Natural killer cell (primary cell): Measurements from ENCODE around the gene CLSTN2. TPM values are rescaled to one million over a fixed set of nuclear protein-coding genes. Genes with fewer than 3 reads are reported as not detected.

Source experiments
- ATAC-seq, 3 donors: fragments of 150-1000 bp in 2 of 3; fragments of 200-7000 bp in 1 of 3; cut with Tn5 transposase; 1 replicate in 1 of 3; 2 replicates in 2 of 3; pipeline ENCODE4 v1.10.0; 2021; ENCODE audit warnings: mild to moderate bottlenecking in 2 of 3, moderate library complexity in 2 of 3
- DNase-seq, 2 donors: peaks; one replicate each; pipeline versions ENCODE4 v3.0.0 to v3.0.0-alpha.2; 2013 to 2021; ENCODE audit warnings: mixed read lengths in 1 of 2
- H3K27ac ChIP-seq: one replicate; pipeline ENCODE4 v1.5.1; 2013; ENCODE audit warnings: mild to moderate bottlenecking, low read length
- H3K27me3 ChIP-seq: one replicate; pipeline ENCODE4 v1.6.1; 2013; ENCODE audit warnings: low read length; ENCODE audit not compliant: control insufficient read depth, insufficient read depth
- H3K36me3 ChIP-seq: one replicate; pipeline ENCODE4 v1.6.1; 2013; ENCODE audit warnings: low read length; ENCODE audit not compliant: control insufficient read depth, insufficient read depth
- H3K4me1 ChIP-seq: one replicate; pipeline ENCODE4 v1.6.1; 2013; ENCODE audit warnings: low read length; ENCODE audit not compliant: control insufficient read depth, insufficient read depth
- H3K4me3 ChIP-seq: one replicate; pipeline ENCODE4 v1.5.1; 2013; ENCODE audit warnings: low read length
- H3K9me3 ChIP-seq: one replicate; pipeline ENCODE4 v1.6.1; 2013; ENCODE audit warnings: low read length; ENCODE audit not compliant: control insufficient read depth, insufficient read depth
- H3K27ac Mint-ChIP-seq, 2 donors: one replicate each; pipeline ENCODE4 v1.8.0; 2022; ENCODE audit warnings: mild to moderate bottlenecking in 2 of 2, mixed read lengths in 2 of 2, moderate library complexity in 1 of 2
- H3K27me3 Mint-ChIP-seq, 2 donors: one replicate each; pipeline ENCODE4 v1.8.0; 2022; ENCODE audit warnings: low read depth in 2 of 2, mixed read lengths in 2 of 2
- H3K36me3 Mint-ChIP-seq: one replicate; pipeline ENCODE4 v1.8.0; 2022; ENCODE audit warnings: mixed read lengths
- H3K4me1 Mint-ChIP-seq, 2 donors: one replicate each; pipeline ENCODE4 v1.8.0; 2022; ENCODE audit warnings: mixed read lengths in 2 of 2
- H3K4me3 Mint-ChIP-seq: one replicate; pipeline ENCODE4 v1.8.0; 2022; ENCODE audit warnings: mild to moderate bottlenecking, moderate library complexity, mixed read lengths
- H3K9me3 Mint-ChIP-seq, 2 donors: one replicate each; pipeline ENCODE4 v1.8.0; 2022; ENCODE audit warnings: mixed read lengths in 2 of 2
- CTCF ChIP-seq: fragments of 200-600 bp; IDR thresholded peaks from one replicate; pipeline ENCODE4 v1.8.0; 2022; ENCODE audit warnings: antibody characterized with exemption
- WGBS: methylation state at CpG from one replicate; pipeline ENCODE4 v1.1.7; 2013; ENCODE audit warnings: missing lambda C conversion rate; ENCODE audit not compliant: insufficient coverage; 5-methylcytosine and 5-hydroxymethylcytosine counted together
- intact Hi-C: fragments of 100-400 bp; cut with micrococcal nuclease; formaldehyde crosslinking; loops from one replicate; pipeline ENCODE4 v1.14.2; 2022
- total RNA-seq, 4 donors: library from RNA; stranded (reverse); fragments of 120-200 nt in 1 of 4; gene quantifications; one replicate each; pipeline versions ENCODE4 v1.2.3 to v1.2.4, GENCODE V29; 2013 to 2022

CLSTN2 gene
- total RNA-seq, 3 donors from 2014 or later (not counting 1 experiment from before 2014, with no cell fraction given): 0.05 TPM; not detected in 2

DNA sequence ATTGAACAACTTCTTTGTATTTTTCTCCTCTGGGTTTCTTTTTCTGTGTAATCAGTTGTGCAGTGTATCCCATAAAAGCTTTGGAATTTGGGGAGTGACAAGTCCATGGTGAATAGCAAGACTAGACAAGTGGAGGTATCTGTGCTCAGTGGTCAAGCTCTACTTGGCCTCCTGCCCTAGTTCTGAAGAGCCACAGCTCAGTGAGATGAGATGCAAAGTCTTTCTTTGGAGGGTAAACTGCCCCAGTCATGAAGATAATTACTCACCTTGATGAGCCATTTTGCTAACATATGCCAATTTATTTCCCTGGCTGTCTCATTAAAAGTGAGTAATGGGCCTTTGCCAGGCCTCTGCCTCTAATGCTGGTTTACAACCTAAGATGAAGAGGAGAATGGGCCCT lies 471.7 kb downstream of the CLSTN2 start:
- intact Hi-C loops: no loop called here
- no peaks in the 10 kb centered on the region for H3K4me1 Mint-ChIP-seq

DNA sequence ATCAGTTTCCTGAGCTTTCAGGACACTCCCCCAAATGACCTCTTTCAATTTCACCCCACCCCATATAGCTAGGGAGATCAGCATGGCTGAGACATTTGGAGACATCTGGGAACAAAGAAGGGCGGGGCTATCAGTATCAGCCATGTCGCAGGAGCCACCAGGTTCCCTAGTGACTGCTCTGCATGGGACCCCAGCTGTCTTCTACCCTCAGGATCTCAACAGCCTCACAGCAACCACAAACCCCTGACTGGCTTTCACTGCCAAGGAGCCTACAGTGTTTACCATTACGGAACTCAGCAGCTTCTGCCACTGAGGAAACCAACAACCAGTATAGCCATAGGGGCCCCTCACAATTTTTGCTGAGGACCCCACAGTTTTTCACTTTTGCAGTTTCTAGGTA lies 473.3 kb downstream of the CLSTN2 start:
- Mint-ChIP-seq H3K4me1 (no peaks in the 10 kb centered on the region), H3K27ac (no peak overlapping the region), H3K9me3 (peaks cover 2% of the 10 kb centered on the region in 2 donors), H3K27me3 (peaks cover 2 to 14% of the 10 kb centered on the region in 2 donors), H3K36me3 (peaks cover 8% of the 10 kb centered on the region), H3K4me3 (no peak overlapping the region)
- no peaks in the 10 kb centered on the region for H3K36me3 ChIP-seq
- ATAC-seq (no peak), DNase-seq (no peak)
- H3K27me3 ChIP-seq: no peaks in the 10 kb centered on the region
- H3K27ac ChIP-seq: no peak overlapping the region
- 89% methylated on average over 3 of the region's 3 CpGs for WGBS
- intact Hi-C loops: no loop called here
- TF ChIP-seq CTCF: no peak
- H3K4me3 ChIP-seq: no peak overlapping the region
- H3K9me3 ChIP-seq: no peaks in the 10 kb centered on the region
- no peaks in the 10 kb centered on the region for H3K4me1 ChIP-seq

More for the DNA sequence above, 471.7 kb downstream of the CLSTN2 start:
- Mint-ChIP-seq H3K4me3 (no peak overlapping the region), H3K27me3 (peaks cover 5 to 7% of the 10 kb centered on the region in 2 donors), H3K36me3 (peaks cover 8% of the 10 kb centered on the region), H3K9me3 (peaks cover 2% of the 10 kb centered on the region in 2 donors), H3K27ac (no peak overlapping the region)
- no peaks in the 10 kb centered on the region for H3K27me3 ChIP-seq
- H3K4me1 ChIP-seq: no peaks in the 10 kb centered on the region
- ATAC-seq (no peak), DNase-seq (no peak)
- TF ChIP-seq CTCF: no peak
- no peak overlapping the region for H3K4me3 ChIP-seq
- no peaks in the 10 kb centered on the region for H3K36me3 ChIP-seq
- H3K27ac ChIP-seq: no peak overlapping the region
- no peaks in the 10 kb centered on the region for H3K9me3 ChIP-seq

DNA sequence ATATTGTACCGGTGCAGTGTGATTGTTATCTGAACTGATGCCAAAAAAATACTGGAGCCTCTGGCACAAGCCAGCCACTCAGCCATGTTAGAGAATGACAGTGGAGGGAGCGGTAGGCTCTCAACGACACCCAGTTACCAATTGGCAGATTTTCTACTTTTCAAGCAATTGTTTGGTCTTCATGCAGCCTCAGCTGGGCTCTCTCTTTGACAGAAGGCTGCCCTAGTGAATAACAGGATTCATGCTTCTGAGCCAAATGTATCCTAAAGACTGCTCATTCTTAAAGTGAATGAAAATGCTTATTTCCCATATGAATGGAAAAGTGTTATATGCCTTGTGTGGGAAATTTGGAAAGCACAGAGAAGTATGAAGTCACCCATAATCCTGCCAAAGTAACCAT lies 481.7 kb downstream of the CLSTN2 start:
- no peak for TF ChIP-seq CTCF
- WGBS: 94% methylated on average over 3 of the region's 3 CpGs

GRCh38 chr3:140420621-140421357 lies 485.8 kb downstream of the CLSTN2 start:
- Histone ChIP-seq H3K9me3 (no peaks in the 10 kb centered on the region), H3K4me3 (no peak overlapping the region), H3K4me1 (no peaks in the 10 kb centered on the region), H3K27ac (no peak overlapping the region), H3K27me3 (no peaks in the 10 kb centered on the region), H3K36me3 (no peaks in the 10 kb centered on the region)
- H3K27ac Mint-ChIP-seq: no peak overlapping the region
- peaks cover 13 to 14% of the 10 kb centered on the region in 2 donors for H3K4me1 Mint-ChIP-seq
- H3K9me3 Mint-ChIP-seq: no peaks in the 10 kb centered on the region
- ATAC-seq (no peak), DNase-seq (no peak)
- intact Hi-C loops: no loop called here
- H3K4me3 Mint-ChIP-seq: no peak overlapping the region
- H3K36me3 Mint-ChIP-seq: no peaks in the 10 kb centered on the region
- H3K27me3 Mint-ChIP-seq: peaks cover 18 to 32% of the 10 kb centered on the region in 2 donors
- whole genome bisulfite sequencing: 62% methylated on average over 9 of the region's 9 CpGs
- TF ChIP-seq CTCF: no peak

More for the DNA sequence above, 481.7 kb downstream of the CLSTN2 start:
- Mint-ChIP-seq H3K4me1 (no peaks in the 10 kb centered on the region), H3K36me3 (no peaks in the 10 kb centered on the region), H3K27ac (no peak overlapping the region), H3K27me3 (peaks cover 7 to 41% of the 10 kb centered on the region in 2 donors), H3K4me3 (no peak overlapping the region), H3K9me3 (no peaks in the 10 kb centered on the region)
- no peak overlapping the region for H3K27ac ChIP-seq
- no peaks in the 10 kb centered on the region for H3K9me3 ChIP-seq
- no peaks in the 10 kb centered on the region for H3K27me3 ChIP-seq
- no peaks in the 10 kb centered on the region for H3K4me1 ChIP-seq
- H3K36me3 ChIP-seq: no peaks in the 10 kb centered on the region
- ATAC-seq (no peak), DNase-seq (no peak)
- intact Hi-C loops: no loop called here
- no peak overlapping the region for H3K4me3 ChIP-seq
